GM23338 (cell line): Measurements from ENCODE around the gene BIRC7. TPM values are rescaled to one million over a fixed set of nuclear protein-coding genes. Genes with fewer than 3 reads are reported as not detected.

Source experiments
- ATAC-seq: fragments of 200-7000 bp; cut with Tn5 transposase; 3 replicates; pipeline ENCODE4 v1.9.1; 2020
- DNase-seq: peaks from one replicate; pipeline ENCODE4 v3.0.0-alpha.2; 2015; ENCODE audit warnings: low spot score
- H2AFZ ChIP-seq: fragments of 200-600 bp; sonication (generic); 2 replicates; pipeline ENCODE4 v1.8.0; 2016; ENCODE audit warnings: antibody characterized with exemption, mild to moderate bottlenecking, moderate library complexity
- H3F3A ChIP-seq: fragments of 200-600 bp; sonication (generic); replicated peaks from 2 replicates; pipeline ENCODE4 v1.8.0; 2017; ENCODE audit warnings: antibody characterized with exemption, mixed run types, low read depth
- H3K27ac ChIP-seq: fragments of 200-600 bp; sonication (generic); 2 replicates; pipeline ENCODE4 v1.6.1; 2016; ENCODE audit warnings: low read depth
- H3K27me3 ChIP-seq: fragments of 200-600 bp; sonication (generic); 2 replicates; pipeline ENCODE4 v1.8.0; 2016; ENCODE audit warnings: mild to moderate bottlenecking, mixed run types, moderate library complexity; ENCODE audit not compliant: insufficient read depth
- H3K36me3 ChIP-seq: fragments of 200-600 bp; sonication (generic); 2 replicates; pipeline ENCODE4 v1.8.0; 2016; ENCODE audit warnings: mild to moderate bottlenecking; ENCODE audit not compliant: insufficient read depth
- H3K4me1 ChIP-seq: fragments of 200-600 bp; sonication (generic); 2 replicates; pipeline ENCODE4 v1.8.0; 2016; ENCODE audit warnings: mild to moderate bottlenecking, moderate library complexity; ENCODE audit not compliant: insufficient read depth
- H3K4me2 ChIP-seq: fragments of 200-600 bp; sonication (generic); 2 replicates; pipeline ENCODE4 v1.7.1; 2017; ENCODE audit warnings: mixed run types
- H3K4me3 ChIP-seq: fragments of 200-600 bp; sonication (generic); 2 replicates; pipeline ENCODE4 v1.6.1; 2016; ENCODE audit warnings: mixed run types
- H3K79me2 ChIP-seq: fragments of 200-600 bp; sonication (generic); replicated peaks from 2 replicates; pipeline ENCODE4 v1.8.0; 2017; ENCODE audit warnings: mild to moderate bottlenecking; ENCODE audit not compliant: insufficient read depth
- H3K9me2 ChIP-seq: fragments of 200-600 bp; sonication (generic); 2 replicates; pipeline ENCODE4 v1.8.0; 2017; ENCODE audit not compliant: insufficient read depth
- H4K20me1 ChIP-seq: fragments of 200-600 bp; sonication (generic); replicated peaks from 2 replicates; pipeline ENCODE4 v1.8.0; 2017; ENCODE audit warnings: mild to moderate bottlenecking; ENCODE audit not compliant: insufficient read depth
- H3K27ac Mint-ChIP-seq: 2 replicates; pipeline ENCODE4 v1.8.0; 2020; ENCODE audit warnings: inconsistent platforms, mild to moderate bottlenecking, moderate library complexity, mixed read lengths
- H3K27me3 Mint-ChIP-seq: 3 replicates; pipeline ENCODE4 v1.8.0; 2022; ENCODE audit warnings: low read depth, mild to moderate bottlenecking, moderate library complexity, mixed read lengths, inconsistent platforms; ENCODE audit not compliant: insufficient read depth, poor library complexity
- H3K36me3 Mint-ChIP-seq: 3 replicates; pipeline ENCODE4 v1.8.0; 2021; ENCODE audit warnings: low read depth, mild to moderate bottlenecking, inconsistent platforms, moderate library complexity, mixed read lengths
- H3K4me1 Mint-ChIP-seq: 3 replicates; pipeline ENCODE4 v1.8.0; 2020; ENCODE audit warnings: mild to moderate bottlenecking, inconsistent platforms, mixed read lengths
- H3K4me3 Mint-ChIP-seq: 3 replicates; pipeline ENCODE4 v1.8.0; 2021; ENCODE audit warnings: moderate library complexity, mild to moderate bottlenecking, inconsistent platforms, mixed read lengths
- H3K9me3 Mint-ChIP-seq: 3 replicates; pipeline ENCODE4 v1.8.0; 2020; ENCODE audit warnings: moderate library complexity, mild to moderate bottlenecking, inconsistent platforms, mixed read lengths
- CREB1 ChIP-seq: fragments of 250-450 bp; sonication (Bioruptor Pico); IDR thresholded peaks from 2 replicates; pipeline ENCODE4 v1.5.0; 2020; ENCODE audit warnings: low read depth, mild to moderate bottlenecking, moderate library complexity
- CTCF ChIP-seq, 2 experiments: fragments of 200-600 bp in 1 of 2; sonication (generic) in 1 of 2; conservative IDR thresholded peaks; 2 replicates each; pipeline versions ENCODE4 v1.5.1 to v1.6.1; 2016 to 2017; ENCODE audit warnings: antibody characterized with exemption in 2 of 2, low read depth in 2 of 2, mild to moderate bottlenecking in 2 of 2, moderate library complexity in 1 of 2
- EZH2 ChIP-seq: fragments of 200-600 bp; sonication (generic); IDR thresholded peaks from one replicate; pipeline ENCODE4 v1.8.0; 2017; ENCODE audit warnings: antibody characterized with exemption, mild to moderate bottlenecking, low read depth; ENCODE audit not compliant: unreplicated experiment
- NANOG ChIP-seq: IDR thresholded peaks from 2 replicates; pipeline ENCODE4 v1.6.1; 2016; ENCODE audit warnings: antibody characterized with exemption, borderline replicate concordance
- ZNF462 ChIP-seq: fragments of 250-450 bp; sonication (Bioruptor Pico); IDR thresholded peaks from 2 replicates; pipeline ENCODE4 v1.5.0; 2020; ENCODE audit warnings: mild to moderate bottlenecking, moderate library complexity
- polyA plus RNA-seq: library from polyadenylated mRNA; unstranded; fragments of >200 nt; fragmentation: Nextera tagmentation; extraction: Ambion mirVana; gene quantifications from 2 replicates; pipeline ENCODE4 v1.2.1, GENCODE V29; 2016
- total RNA-seq: library from RNA; depleted of rRNA; stranded (reverse); fragments of >200 nt; shearing (Covaris generic); gene quantifications from 2 replicates; pipeline ENCODE4 v1.2.3, GENCODE V29; 2014

The BIRC7 gene
- total and polyA plus RNA-seq, 2 experiments from 2014 or later, result 0.16 to 0.24 TPM

GRCh38 chr20:63252284-63252711 is 16.6 kb downstream of the BIRC7 start:
- Histone ChIP-seq H3K4me1 (no peaks in the 10 kb centered on the region; the same call in 1 of the 2 replicates), H3K79me2 (no peaks in the 10 kb centered on the region), H4K20me1 (no peaks in the 10 kb centered on the region), H3K4me3 (no peak overlapping the region), H3K4me2 (no peak overlapping the region), H3K9me2 (no peaks in the 10 kb centered on the region), H3K36me3 (no peaks in the 10 kb centered on the region), H3F3A (no peaks in the 10 kb centered on the region), H2AFZ (no peak overlapping the region), H3K27me3 (peaks cover 40% of the 10 kb centered on the region), H3K27ac (no peak overlapping the region)
- no peaks in the 10 kb centered on the region; the same call in 2 of the 3 replicates for H3K36me3 Mint-ChIP-seq
- no peak for ATAC-seq
- H3K27me3 Mint-ChIP-seq, result peaks cover 43% of the 10 kb centered on the region
- peak overlapping the region; percentile 66; the same call in 2 of the 3 replicates for H3K4me3 Mint-ChIP-seq
- H3K27ac Mint-ChIP-seq, result no peak overlapping the region
- TF ChIP-seq CREB1 (CRISPR knock-in tag), result no peak
- TF ChIP-seq NANOG, result no peak
- TF ChIP-seq EZH2, result no peak
- no peak for TF ChIP-seq ZNF462 (CRISPR knock-in tag)
- TF ChIP-seq CTCF (conservative IDR thresholded peaks at IDR 0.05; ENCODE audit: low read depth in 2 of 2), result no peak
- H3K4me1 Mint-ChIP-seq, result peaks cover 30% of the 10 kb centered on the region
- DNase-seq, result no peak
- peaks cover 3% of the 10 kb centered on the region; the same call in 2 of the 3 replicates for H3K9me3 Mint-ChIP-seq
